HK-2 (cell line): ENCODE results near the gene EIF2AK2.

Experiments used
- DNase-seq: peaks from one replicate; pipeline ENCODE4 v3.0.0-alpha.2; 2018; ENCODE audit not compliant: unreplicated experiment

The EIF2AK2 gene

DNA sequence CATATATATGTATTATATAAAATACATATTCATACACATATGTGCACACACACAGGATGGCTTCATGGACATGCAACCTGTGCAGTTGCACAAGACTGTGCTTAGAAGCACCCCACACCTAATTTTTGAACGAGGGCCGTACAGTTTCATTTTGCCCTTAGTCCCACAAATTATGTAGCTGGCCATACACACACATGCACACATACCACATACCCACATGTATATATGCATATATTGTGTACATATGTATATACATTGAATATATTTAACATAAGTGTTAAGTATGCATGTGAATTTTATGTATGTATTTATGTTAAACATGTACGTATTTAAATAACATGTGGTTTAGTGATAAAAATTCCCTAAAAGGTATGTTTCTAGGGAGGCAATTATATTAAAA is 54.2 kb downstream of the EIF2AK2 start:
- DNase-seq = no peak

DNA sequence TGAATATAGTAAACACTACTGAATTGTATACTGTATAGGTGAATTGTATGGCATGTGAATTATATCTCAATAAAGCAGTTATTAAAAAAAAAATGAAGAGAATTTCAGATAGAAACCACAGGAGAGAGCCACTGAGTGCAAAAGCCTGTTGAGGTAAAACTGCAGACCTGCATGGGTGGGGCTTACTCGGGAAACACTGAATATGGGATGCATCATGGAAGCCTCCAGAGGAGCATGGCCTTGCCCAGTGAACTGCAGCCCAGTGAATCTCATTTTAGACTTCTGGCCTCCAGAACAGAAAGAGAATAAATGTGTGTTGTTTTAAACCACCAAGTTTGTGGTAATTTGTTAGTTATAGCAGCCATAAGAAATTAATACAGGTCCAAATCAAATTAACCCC is 56.7 kb downstream of the EIF2AK2 start:
- no peak for DNase-seq

DNA sequence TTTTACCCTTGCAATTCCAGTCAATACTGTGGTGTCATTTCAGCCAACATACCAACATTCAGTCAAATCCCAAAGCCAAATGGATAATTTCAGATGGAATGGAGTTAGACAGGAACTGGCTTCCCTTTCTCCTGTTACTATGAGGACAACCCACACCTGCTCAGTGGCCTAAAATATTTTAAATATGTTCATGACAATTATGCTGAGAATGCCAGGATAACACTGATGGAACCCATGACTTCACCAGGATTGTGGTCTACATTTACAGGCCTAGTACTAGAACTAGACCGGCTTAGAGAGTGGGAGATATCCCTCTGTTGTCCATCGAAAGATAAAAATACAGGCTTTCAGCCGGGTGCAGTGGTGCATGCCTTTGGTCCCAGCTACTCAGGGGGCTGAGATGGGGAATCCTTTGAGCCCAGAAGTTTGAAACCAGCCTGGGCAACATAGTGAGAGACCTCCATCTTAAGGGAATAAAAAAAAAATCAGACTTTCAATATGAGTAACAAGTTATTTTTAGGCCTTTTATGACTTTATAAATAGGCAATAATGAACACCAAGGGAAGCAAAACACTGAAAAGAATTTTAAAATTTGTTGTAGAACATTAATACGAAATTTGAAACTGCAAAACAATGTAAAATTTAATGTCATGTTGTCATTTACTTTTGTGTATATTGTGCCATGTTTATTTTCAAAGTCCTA is 58.2 kb downstream of the EIF2AK2 start:
- DNase-seq = no peak

DNA sequence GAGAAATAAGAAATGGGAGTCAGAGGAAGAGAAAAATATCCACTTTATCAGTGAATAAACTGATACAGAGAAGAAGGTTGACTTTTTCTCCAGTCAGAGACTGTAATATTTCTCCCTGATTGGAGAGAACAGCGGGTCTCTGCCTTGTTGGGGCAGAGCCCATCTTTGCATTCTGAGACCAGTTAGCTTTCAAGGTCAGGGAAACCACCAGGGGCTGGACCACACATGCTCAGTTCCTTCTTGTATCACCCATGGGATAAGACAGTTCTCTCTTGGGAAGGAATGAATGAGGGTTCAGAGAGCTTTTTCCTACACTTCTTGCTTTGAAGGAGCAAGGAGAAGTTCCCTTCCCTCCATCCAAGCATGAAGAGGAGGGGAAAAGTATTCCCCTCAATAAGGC is 60.2 kb downstream of the EIF2AK2 start:
- DNase-seq = no peak

DNA sequence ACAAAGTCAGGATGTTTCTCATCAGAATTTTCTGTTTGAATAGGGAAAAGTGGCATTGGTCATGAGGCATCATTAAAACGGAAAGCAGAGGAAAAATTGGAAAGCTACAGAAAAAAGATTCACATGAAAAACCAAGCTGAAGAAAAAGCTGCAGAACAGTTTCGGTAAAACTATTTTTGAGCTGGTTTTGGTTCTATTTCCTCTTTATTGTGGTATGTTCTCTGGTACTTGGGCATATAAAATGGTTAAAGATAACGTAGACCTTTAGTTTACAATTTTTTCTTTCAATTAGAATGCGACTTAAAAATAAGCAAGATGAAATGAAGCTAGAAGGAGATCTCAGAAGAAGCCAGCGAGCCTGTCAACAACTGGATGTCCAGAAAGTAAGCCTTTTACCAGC is 64.9 kb downstream of the EIF2AK2 start:
- no peak for DNase-seq

DNA sequence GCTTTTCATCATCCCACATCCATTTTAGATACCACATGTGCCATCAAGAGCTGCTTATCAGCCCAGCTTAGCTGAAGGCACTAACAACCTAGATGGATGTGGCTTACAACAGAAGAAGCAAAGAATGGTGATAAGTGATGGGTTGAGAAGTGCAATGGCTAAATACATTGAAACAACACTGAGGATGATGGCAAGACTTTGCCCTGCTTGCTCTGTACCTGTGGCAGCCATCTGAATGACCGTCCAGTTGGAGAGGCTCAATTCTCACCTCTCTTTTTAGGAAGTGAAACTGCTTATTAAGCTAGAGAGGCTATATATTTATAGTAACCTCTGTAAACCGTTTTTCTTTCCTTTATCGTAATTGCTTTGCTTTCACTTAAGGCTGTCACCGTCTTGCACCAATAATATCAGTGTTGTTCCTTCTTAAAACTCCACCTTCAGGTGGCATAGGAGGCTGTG is 66.7 kb downstream of the EIF2AK2 start:
- DNase-seq = no peak

DNA sequence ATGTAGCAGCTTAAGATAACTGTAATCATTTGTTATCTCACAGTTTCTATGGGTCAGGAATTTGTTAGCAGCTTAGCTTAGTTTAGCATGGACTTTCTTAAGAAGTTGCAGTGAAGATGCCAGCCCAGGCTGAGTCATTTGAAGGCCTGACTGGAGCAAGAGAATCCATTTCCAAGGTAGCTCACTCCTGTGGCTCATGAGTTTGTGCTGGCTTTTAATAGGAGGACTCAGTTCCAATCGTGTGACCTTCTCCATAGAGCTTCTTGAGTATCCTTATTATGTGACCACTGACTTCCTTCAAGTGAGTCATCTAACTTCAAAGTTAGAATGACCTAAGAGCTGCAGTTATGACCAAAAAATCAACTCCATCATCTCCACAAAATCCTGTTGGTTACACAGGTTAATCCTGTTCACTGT is 71.0 kb downstream of the EIF2AK2 start:
- DNase-seq = peak; percentile 21

DNA sequence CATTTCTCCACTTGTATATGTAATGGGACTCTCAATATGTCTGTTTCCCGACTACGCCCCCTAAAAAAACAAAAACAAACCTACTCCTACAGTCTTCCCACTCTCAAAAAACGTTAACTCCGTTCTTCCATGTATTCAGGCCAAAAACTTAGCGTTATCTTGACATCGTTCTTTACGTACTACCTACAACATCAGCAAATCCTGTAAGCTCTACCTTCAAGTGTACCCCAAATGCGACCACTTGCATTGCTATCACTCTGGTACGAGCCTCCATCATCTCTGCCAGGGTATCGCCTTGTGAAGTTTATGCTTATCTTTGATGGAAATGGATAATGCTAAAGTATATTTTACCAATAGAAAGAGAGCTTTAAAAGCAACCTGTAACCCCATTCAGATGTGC is 72.0 kb downstream of the EIF2AK2 start:
- no peak for DNase-seq

DNA sequence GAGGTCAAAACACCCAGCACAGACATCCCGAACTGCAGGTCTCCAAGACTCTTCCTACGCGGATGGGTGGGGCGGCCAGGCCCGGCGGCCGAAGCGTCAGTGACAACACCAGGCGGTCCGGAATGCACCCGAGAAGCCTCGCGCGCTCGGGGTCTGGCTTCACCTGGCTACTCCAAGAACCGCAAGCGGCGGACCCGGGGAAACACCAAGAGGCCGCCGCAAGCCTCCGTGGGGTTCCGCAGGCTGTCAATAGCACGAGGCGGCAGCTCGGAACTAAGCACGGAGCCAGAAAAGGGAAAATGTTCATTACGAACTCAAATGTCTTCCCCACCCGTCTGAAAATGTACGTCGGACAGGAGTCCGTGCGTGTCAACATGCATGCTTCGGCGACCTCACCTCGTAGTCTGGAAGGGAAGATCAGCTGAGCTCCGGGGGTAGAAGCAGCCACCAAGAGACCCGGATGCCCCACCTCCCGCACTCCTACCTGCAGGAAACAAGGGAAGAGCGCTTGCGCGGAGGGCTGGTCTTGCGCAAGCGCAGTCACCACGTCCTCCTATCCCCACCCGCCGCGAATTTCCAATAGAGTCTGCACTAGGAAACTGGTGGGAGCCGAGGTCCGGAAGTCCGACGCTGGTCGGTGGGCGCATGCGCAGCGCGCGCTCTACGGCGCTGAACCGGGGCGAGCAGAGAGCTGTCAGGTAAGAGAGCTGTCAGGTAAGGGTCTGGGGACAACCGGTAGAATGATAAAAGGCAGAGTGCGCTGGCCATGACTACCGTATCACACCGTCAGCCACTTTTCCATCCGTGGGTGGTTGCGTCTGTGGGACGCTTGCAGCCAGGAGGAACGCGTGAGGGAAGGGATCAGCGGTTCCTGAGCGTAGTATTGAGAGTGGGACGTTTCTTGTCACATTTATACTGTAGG is 72.6 kb downstream of the EIF2AK2 start, which contains the start of the genes GPATCH11 and HEATR5B:
GPATCH11 (plus strand) TSS at position 646 of the 922 bp plus-strand sequence. CDS start 3,864 bp downstream, outside the sequence.
HEATR5B (minus strand) TSS at position 500 of the 922 bp plus-strand sequence. CDS start 958 bp downstream, outside the sequence.
- DNase-seq = peak; percentile 96

DNA sequence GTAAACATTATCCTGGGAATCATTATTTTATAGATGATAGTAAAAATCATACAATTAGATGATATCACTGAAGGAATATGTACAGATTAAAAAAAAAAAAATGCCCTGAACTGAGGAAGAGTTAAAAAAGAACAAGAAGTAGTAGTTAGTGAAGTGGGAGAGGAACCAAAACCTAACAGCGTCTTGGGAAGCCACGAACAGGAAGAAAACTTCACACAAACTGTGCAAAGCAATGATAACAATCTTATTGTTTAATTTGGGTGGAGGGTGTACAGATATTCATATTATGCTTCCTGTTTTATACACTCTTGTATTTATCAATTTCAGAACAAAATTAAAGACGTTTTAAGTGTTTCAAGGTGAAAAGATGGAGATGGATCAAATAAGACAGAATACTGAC is 76.1 kb downstream of the EIF2AK2 start:
- DNase-seq = no peak

DNA sequence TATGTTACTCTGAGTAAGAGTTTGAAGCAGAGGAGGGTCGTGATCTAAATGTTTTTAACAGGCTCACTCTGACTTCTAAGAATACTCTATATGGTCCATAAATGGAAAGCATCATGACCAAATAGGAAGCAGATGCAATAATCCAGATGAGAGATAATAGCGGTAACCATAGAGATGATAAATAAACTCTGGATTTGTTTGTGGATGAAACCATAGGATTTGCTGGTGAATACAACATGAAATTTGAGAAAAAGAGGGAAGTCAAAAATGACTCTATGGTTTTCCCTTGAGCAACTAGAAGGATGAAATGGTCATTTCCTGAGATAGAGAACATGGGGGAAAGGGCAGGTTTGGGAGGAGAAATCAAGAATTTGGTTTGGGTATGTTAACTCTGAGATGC is 76.5 kb downstream of the EIF2AK2 start:
- no peak for DNase-seq

DNA sequence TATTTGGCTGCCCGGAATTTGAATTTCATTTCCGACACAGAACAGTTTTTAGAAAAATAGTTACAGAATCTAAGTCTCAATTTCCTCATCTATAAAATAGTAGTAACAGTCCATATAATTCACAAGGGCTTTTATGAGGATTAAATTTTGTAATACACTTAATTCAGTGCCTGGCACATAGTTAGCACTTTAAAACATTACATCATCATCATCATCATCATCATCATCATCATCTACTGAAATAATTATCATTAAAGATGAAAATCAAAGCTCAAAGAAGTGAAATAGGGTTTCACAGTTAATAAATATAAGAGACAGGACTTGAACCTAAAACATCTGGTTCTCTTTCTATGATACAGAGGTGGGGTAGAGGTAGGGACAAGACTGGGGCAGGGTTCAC is 85.8 kb downstream of the EIF2AK2 start:
- DNase-seq = no peak

DNA sequence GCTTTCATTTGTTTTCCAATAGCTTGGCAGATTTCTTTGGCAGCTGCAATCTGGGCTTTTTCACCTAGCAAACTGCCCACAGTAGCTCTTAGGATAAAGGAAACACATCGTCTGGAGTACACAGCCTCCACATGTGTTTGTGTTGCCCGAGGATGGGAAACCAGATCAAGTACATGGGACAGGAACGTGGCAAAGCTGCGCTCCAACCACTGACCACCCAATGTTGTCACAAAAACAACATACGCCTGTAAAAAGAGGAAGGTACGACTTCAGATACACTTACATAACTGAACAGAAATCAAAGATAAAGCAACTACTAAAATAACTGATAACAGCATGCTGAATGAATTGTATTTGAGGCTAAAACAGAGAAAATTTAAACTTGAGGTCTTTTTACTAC is 88.1 kb downstream of the EIF2AK2 start:
- DNase-seq = no peak

DNA sequence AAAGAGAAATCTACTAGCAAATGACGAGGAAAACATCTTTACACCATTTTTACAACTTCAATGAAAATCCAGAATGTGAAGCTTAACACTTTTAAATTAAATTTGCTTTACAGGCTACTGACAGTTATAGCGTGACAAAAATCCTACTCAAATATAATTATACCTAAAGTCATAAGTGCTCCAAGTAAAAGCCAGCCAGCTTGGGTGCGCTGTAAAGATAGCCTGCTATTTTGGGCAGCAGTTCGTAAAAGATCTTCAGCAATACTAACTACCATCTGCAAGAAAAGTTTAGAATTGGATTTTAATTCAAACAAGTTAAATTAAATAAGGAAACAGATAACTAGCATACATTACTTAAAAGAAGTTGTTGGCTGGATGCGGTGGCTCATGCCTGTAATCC is 95.0 kb downstream of the EIF2AK2 start:
- no peak for DNase-seq

DNA sequence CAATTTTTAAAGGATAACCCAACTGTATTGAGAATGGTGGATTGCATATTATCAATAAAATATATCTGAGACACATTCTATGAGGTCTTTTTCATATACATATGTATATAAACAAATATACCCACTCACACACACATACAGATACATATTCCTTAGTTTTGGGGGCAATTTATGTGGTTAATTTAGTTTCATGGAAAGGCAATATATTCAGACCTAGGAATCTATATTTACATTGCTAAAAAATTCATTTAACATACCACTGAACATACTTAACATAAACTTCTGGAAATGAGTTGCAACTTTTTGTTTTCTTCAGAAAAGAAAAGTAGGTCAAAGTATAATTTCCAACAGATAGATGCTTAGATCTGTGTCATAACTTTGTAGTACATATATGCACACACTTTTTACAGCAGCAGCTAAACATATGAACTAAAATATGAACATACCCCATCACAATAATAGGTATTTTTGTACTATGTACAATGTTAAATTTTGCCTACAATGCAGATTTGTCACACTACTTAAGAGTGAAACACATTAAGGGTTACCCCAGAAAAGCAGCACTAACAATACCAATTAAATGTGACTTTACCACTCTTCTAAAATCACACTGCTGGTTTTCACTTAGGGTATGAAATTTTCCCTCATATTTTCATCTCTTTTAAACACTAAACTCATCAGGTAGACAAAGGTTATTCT is 95.6 kb downstream of the EIF2AK2 start:
- no peak for DNase-seq

DNA sequence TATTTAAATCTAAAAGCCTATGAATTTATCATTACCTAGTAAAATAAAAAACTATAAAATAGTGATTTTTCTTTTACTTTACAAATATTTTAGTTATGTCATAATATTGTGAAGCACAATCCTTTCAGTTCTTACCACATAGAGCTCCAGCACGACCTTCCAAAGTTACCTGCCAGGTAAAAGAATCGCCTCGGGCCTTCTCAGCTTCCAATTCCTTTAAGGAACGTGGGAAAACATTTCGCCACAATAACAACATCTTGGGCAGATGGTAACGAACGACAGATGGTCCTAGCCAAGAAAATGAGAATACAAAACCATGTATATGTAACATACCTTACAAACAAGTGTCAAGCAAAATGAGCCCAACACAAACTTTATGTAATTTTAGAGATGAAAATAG is 96.3 kb downstream of the EIF2AK2 start:
- DNase-seq = no peak

DNA sequence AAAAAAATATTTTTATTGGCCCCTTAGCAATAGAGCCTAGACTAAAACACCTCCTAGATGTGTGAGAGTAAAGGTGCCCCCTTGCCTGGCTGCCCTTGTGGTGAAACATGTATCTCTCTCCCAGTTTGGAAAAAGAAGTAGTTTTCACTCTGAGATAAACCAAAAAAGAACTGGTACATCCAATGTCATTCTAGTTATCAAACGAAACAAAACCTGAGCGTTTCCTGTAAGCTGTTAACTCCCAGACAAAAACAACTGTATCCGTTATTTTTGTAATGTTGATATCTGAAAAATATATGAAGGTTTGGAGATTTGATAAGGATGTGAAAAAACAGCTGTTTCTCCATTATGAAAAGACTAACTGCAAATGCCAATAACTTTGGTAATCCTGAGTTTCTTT is 96.9 kb downstream of the EIF2AK2 start:
- DNase-seq = no peak

DNA sequence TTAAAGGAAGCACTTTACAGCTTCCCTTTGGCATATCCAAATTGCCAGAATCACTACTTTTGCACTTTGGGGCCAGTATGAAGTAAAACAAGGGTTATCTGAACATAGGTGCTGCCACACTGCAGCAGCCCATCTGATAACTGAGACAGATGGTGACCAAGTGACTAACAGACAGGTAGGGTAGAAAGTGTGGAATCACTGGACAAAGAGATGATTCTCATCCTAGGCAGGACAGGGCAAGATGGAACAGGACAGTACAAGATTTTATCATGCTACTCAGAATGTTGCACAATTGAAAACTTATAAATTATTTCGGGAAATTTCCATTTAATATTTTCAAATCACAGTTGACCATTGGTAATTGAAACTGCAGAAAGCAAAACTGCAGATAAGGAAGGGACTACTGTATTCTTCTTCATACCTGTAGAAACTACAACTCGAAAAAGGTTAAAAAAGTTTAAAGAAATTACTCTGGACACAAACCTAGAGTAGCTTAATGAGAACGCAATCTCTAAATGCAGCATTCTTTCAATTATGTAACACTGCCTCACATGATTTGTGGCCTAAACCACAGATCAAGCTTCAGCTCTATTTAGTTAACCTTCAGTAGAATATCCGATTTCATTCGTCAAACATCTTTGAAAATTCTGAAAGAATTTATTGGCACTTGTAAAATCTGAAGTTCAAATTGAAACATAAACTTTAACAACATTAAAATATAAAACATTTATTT is 104.0 kb downstream of the EIF2AK2 start:
- no peak for DNase-seq
